ENCODE data around the gene MTX3.
A peak's percentile ranks its signal among the peaks of the same experiment; 100 is the strongest.

Gene MTX3, protein sequence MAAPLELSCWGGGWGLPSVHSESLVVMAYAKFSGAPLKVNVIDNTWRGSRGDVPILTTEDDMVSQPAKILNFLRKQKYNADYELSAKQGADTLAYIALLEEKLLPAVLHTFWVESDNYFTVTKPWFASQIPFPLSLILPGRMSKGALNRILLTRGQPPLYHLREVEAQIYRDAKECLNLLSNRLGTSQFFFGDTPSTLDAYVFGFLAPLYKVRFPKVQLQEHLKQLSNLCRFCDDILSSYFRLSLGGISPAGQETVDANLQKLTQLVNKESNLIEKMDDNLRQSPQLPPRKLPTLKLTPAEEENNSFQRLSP

DNA sequence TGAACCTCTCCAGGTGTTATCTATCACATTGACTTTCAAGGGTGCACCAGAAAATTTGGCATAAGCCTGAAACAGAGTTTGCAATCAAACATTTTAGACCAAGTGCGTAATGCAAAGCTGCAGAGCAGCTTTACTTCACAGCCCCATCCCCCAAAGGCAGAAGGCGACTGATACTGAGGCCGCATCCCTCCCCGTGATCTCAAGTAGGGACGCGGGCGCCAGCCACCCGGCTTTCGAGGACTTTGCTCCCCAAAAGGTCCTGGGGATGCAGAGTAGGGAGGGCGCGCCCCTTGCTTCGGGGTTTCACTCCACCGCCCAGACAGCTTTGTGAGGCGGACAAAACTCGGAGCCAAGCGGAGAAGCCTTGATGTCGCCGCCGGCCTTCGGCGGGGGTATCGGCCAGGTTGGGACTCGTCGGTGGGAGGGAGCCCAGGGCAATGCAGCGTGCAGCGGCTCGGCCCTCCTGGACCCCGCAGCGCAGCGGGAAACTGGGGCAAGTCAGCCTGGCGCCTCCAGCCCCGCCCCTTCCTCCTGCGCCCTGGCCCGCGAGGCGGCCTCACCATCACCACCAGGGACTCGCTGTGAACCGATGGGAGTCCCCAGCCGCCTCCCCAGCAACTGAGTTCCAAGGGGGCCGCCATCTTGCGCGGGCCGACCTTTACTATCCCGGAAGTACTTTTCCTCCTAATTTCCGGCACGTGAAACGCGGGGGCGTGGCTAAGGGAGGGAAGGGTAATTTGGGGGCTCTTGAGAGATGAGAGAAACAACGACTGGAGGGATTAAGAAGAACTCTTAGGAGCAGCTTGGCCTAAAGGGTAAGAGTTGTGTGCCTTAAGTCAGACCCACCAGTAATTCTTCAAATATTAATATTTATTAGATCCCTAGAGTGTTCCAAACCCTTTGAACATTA lies at the start of gene MTX3:
Gene MTX3, minus strand, starts transcription at position 665 of the 910 bp plus-strand sequence. Its CDS starts 24 bp downstream, at position 641.
- TF ChIP-seq CTCF (IDR thresholded peaks at IDR 0.05; ENCODE audit: poor library complexity, severe bottlenecking): no peak
- no peaks in the 10 kb centered on the region for H3K9me3 ChIP-seq (ENCODE audit: severe bottlenecking)
- H3K36me3 ChIP-seq (ENCODE audit: low read depth): peaks cover 41% of the 10 kb centered on the region
- peak; percentile 84 for DNase-seq (ENCODE audit: low spot score)
- H3K4me3 ChIP-seq (ENCODE audit: severe bottlenecking): peak within 1 kb of the TSS; percentile 92
- H3K27ac ChIP-seq (ENCODE audit: poor library complexity, severe bottlenecking): peak within 1 kb of the TSS; percentile 57
- ATAC-seq (ENCODE audit: low read depth): peak; percentile 94
- H3K4me1 ChIP-seq (ENCODE audit: insufficient read depth, poor library complexity, severe bottlenecking): peaks cover 19% of the 10 kb centered on the region
- H3K27me3 ChIP-seq (ENCODE audit: insufficient read depth, poor library complexity, severe bottlenecking): no peaks in the 10 kb centered on the region

DNA sequence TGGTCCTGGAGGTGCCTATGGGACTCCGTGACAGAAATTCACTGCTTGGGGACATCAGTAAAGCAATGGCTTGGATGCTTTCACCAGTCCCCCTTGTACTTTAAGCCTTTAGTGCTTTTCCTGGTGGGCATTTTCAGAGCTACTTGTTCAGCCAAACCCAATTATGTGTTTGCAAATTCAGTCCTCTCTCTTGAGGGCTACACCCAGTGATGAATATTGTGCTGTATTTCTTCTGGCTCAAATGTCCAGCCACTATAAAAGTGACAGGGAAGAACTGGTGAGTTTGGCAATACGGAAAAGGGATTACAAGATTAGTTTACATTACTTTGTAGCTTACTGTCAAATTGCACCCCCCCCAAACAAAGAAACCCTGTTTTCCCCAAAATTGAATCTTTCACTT lies 48.6 kb upstream of the MTX3 start:
- no peaks in the 10 kb centered on the region for H3K9me3 ChIP-seq (ENCODE audit: severe bottlenecking)
- no peak overlapping the region for H3K4me3 ChIP-seq (ENCODE audit: severe bottlenecking)
- H3K27ac ChIP-seq (ENCODE audit: poor library complexity, severe bottlenecking): no peak overlapping the region
- H3K27me3 ChIP-seq (ENCODE audit: insufficient read depth, poor library complexity, severe bottlenecking): peaks cover 26% of the 10 kb centered on the region
- H3K36me3 ChIP-seq (ENCODE audit: low read depth): no peaks in the 10 kb centered on the region
- no peak for TF ChIP-seq CTCF (IDR thresholded peaks at IDR 0.05; ENCODE audit: poor library complexity, severe bottlenecking)
- H3K4me1 ChIP-seq (ENCODE audit: insufficient read depth, poor library complexity, severe bottlenecking): no peaks in the 10 kb centered on the region
- DNase-seq (ENCODE audit: low spot score) (no peak), ATAC-seq (ENCODE audit: low read depth) (no peak)

- H3K27ac ChIP-seq (ENCODE audit: poor library complexity, severe bottlenecking): no peak overlapping the region
- no peaks in the 10 kb centered on the region for H3K36me3 ChIP-seq (ENCODE audit: low read depth)
- DNase-seq (ENCODE audit: low spot score) (no peak), ATAC-seq (ENCODE audit: low read depth) (no peak)
- peaks cover 46% of the 10 kb centered on the region for H3K27me3 ChIP-seq (ENCODE audit: insufficient read depth, poor library complexity, severe bottlenecking)
- no peak overlapping the region for H3K4me3 ChIP-seq (ENCODE audit: severe bottlenecking)
- TF ChIP-seq CTCF (IDR thresholded peaks at IDR 0.05; ENCODE audit: poor library complexity, severe bottlenecking): no peak
- H3K9me3 ChIP-seq (ENCODE audit: severe bottlenecking): no peaks in the 10 kb centered on the region
- H3K4me1 ChIP-seq (ENCODE audit: insufficient read depth, poor library complexity, severe bottlenecking): no peaks in the 10 kb centered on the region
These were observed 46.3 kb upstream of the MTX3 start for GRCh38 chr5:80037366-80037765.

- DNase-seq (ENCODE audit: low spot score) (no peak), ATAC-seq (ENCODE audit: low read depth) (no peak)
- no peaks in the 10 kb centered on the region for H3K9me3 ChIP-seq (ENCODE audit: severe bottlenecking)
- no peak overlapping the region for H3K27ac ChIP-seq (ENCODE audit: poor library complexity, severe bottlenecking)
- no peaks in the 10 kb centered on the region for H3K4me1 ChIP-seq (ENCODE audit: insufficient read depth, poor library complexity, severe bottlenecking)
- H3K4me3 ChIP-seq (ENCODE audit: severe bottlenecking): no peak overlapping the region
- H3K36me3 ChIP-seq (ENCODE audit: low read depth): no peaks in the 10 kb centered on the region
- peaks cover 46% of the 10 kb centered on the region for H3K27me3 ChIP-seq (ENCODE audit: insufficient read depth, poor library complexity, severe bottlenecking)
- no peak for TF ChIP-seq CTCF (IDR thresholded peaks at IDR 0.05; ENCODE audit: poor library complexity, severe bottlenecking)
These were observed 45.6 kb upstream of the MTX3 start for GRCh38 chr5:80036615-80037014.
